Psoas muscle (tissue), 8 donors: ENCODE results near the gene GDF11. TPM values are rescaled to one million over a fixed set of nuclear protein-coding genes. Genes with fewer than 3 reads are reported as not detected.
A peak's percentile ranks its signal among the peaks of the same experiment; 100 is the strongest.

Experiments used
- ATAC-seq, 4 donors: fragments of 200-7000 bp; cut with Tn5 transposase; one replicate each; pipeline ENCODE4 v1.9.1; 2020; ENCODE audit warnings: moderate library complexity in 3 of 4, mild to moderate bottlenecking in 2 of 4
- DNase-seq, 2 donors: peaks; one replicate each; pipeline ENCODE4 v3.0.0-alpha.2; 2020
- H3K27ac ChIP-seq: fragments of 200-600 bp; one replicate; pipeline ENCODE4 v1.8.0; 2022
- H3K27me3 ChIP-seq, 3 donors: fragments of 200-600 bp in 1 of 3; one replicate each; pipeline versions ENCODE4 v1.6.1 to v1.8.0; 2013 to 2022; ENCODE audit warnings: low read length in 2 of 3, mild to moderate bottlenecking in 2 of 3, moderate library complexity in 1 of 3; ENCODE audit not compliant: insufficient read depth in 3 of 3
- H3K36me3 ChIP-seq, 2 donors: fragments of 200-600 bp in 1 of 2; one replicate each; pipeline versions ENCODE4 v1.6.1 to v1.8.0; 2013 to 2022; ENCODE audit warnings: low read depth in 1 of 2, mild to moderate bottlenecking in 1 of 2, moderate library complexity in 1 of 2; ENCODE audit not compliant: insufficient read depth in 1 of 2
- H3K4me1 ChIP-seq: fragments of 200-600 bp; one replicate; pipeline ENCODE4 v1.8.0; 2022
- H3K4me3 ChIP-seq: fragments of 200-600 bp; one replicate; pipeline ENCODE4 v1.8.0; 2022; ENCODE audit warnings: mild to moderate bottlenecking
- H3K9me3 ChIP-seq: fragments of 200-600 bp; one replicate; pipeline ENCODE4 v1.8.0; 2022
- CTCF ChIP-seq: fragments of 200-600 bp; IDR thresholded peaks from one replicate; pipeline ENCODE4 v1.8.0; 2022; ENCODE audit warnings: antibody characterized with exemption
- WGBS, 3 donors: extraction: QIAGEN DNeasy Blood & Tissue Kit; methylation state at CpG; one replicate each; pipeline versions ENCODE4 v1.1.6 to v1.1.7; 2013; 5-methylcytosine and 5-hydroxymethylcytosine counted together
- intact Hi-C, 2 donors: fragments of 100-400 bp; cut with DNase I; formaldehyde crosslinking; loops; one replicate each; pipeline versions ENCODE4 v1.11.0 to v1.14.2; 2022
- polyA plus RNA-seq, 3 donors: library from polyadenylated mRNA; stranded (reverse); fragments of 200-250 nt; gene quantifications; one replicate each; pipeline ENCODE4 v1.2.3, GENCODE V29; 2013
- total RNA-seq, 4 donors: library from RNA; stranded (reverse); fragmentation: NEBNext Ultra II Directional in 2 of 4; extraction: Animal tissue kit (Norgen Biotek cat#: 25700) in 2 of 4; gene quantifications; one replicate each; pipeline versions ENCODE4 v1.2.1 to v1.2.4, GENCODE V29; 2021 to 2023
- donor health status: healthy with polysubstance abuse.
- donor health status: DM: no; HTN: no; CAD: no; lungs with moderate emphysema.
- donor health status: Bipolar disorder and iron deficiency.
- donor health status: healthy.
- donor health status: DM: yes; HTN: yes; CAD: no.
- donor health status: DM: no; HTN: no; CAD: no.
- donor health status: DM: no; HTN: no; CAD: no.
- donor health status: DM: yes; HTN: yes; CAD: no.

Gene GDF11
- total and polyA plus RNA-seq, 7 donors, result 0.34 to 4.8 (median 1.4) TPM

DNA sequence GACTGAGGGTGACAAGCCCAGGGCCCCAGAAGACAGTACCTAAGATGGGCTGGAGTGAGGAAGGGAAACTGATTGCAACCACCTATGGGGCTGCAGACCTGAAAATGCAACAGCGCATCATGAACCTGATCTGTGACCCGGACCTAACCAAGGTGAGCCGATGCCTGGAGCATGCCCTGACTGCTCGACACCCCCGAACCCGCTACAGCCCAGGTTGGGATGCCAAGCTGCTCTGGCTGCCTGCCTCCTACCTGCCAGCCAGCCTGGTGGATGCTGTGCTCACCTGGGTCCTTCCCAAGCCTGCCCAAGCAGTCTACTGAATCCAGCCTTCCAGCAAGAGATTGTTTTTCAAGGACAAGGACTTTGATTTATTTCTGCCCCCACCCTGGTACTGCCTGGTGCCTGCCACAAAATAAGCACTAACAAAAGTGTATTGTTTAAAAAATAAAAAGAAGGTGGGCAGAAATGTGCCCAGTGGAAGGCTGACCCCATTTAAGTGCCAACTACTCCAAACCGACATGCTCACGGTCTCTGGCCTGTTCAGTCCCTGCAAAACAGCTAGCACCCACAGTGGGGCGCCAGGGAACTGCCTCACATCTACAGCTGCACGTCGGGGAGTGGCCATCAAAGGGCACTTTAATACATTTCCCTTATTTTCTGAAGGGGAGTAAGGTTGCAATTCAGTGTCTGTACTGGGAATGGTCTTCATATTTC is 18.5 kb upstream of the GDF11 start:
- Histone ChIP-seq H3K27ac (peak overlapping the region; percentile 92), H3K27me3 (no peaks in the 10 kb centered on the region), H3K4me3 (peak overlapping the region; percentile 29), H3K4me1 (peaks cover 79% of the 10 kb centered on the region), H3K9me3 (no peaks in the 10 kb centered on the region), H3K36me3 (peaks cover 7 to 50% of the 10 kb centered on the region in 2 donors)
- ATAC-seq (no peak), DNase-seq (peak; percentile 75 to 87)
- intact Hi-C loops, result no loop called here
- 36 to 52% (median 38%) methylated on average over 11 of the region's 11 CpGs for WGBS, 3 donors
- TF ChIP-seq CTCF, result peak; percentile 60

DNA sequence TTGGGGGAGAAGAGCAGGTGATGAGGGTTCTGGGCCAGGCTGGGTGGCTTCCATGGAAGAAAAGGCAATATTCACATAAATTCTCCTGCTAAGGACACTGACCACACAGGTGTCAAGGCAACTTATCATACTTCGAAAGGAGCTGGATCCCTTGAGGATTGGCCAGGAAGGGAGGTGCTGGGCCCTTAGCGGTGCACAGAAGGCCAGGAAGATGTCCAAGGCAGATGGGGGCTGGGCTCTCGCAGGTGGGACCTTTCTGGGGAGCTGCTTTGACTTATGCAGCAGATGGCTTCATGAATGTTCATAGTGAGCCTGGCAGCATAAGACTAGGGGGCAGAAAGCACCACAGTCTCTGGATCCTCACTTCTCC is 18.0 kb upstream of the GDF11 start:
- Histone ChIP-seq H3K4me1 (peaks cover 78% of the 10 kb centered on the region), H3K9me3 (no peaks in the 10 kb centered on the region), H3K27me3 (no peaks in the 10 kb centered on the region), H3K27ac (peak overlapping the region; percentile 92), H3K4me3 (peak overlapping the region; percentile 29), H3K36me3 (peaks cover 7 to 50% of the 10 kb centered on the region in 2 donors)
- DNase-seq (peak; percentile 14 to 54), ATAC-seq (no peak)
- WGBS, 3 donors, result 20 to 32% (median 25%) methylated on average over 3 of the region's 3 CpGs
- intact Hi-C loops, result no loop called here
- no peak for TF ChIP-seq CTCF

GRCh38 chr12:55725556-55725955 is 17.4 kb upstream of the GDF11 start:
- H3K4me3 ChIP-seq, result peak overlapping the region; percentile 98
- ATAC-seq (no peak), DNase-seq (peak; percentile 4 to 46)
- peaks cover 7 to 50% of the 10 kb centered on the region in 2 donors for H3K36me3 ChIP-seq
- H3K4me1 ChIP-seq, result peaks cover 79% of the 10 kb centered on the region
- no peaks in the 10 kb centered on the region for H3K9me3 ChIP-seq
- no peak for TF ChIP-seq CTCF
- H3K27ac ChIP-seq, result peak overlapping the region; percentile 92
- H3K27me3 ChIP-seq, result no peaks in the 10 kb centered on the region
- WGBS, 3 donors, result 30 to 51% (median 33%) methylated on average over 3 of the region's 3 CpGs
- intact Hi-C loops, result no loop called here

- intact Hi-C loops, result no loop called here
- no peak for TF ChIP-seq CTCF
- Histone ChIP-seq H3K36me3 (peaks cover 7 to 51% of the 10 kb centered on the region in 2 donors), H3K27me3 (no peaks in the 10 kb centered on the region), H3K4me3 (peak overlapping the region; percentile 98), H3K4me1 (peaks cover 70% of the 10 kb centered on the region), H3K27ac (peak overlapping the region; percentile 94), H3K9me3 (no peaks in the 10 kb centered on the region)
- DNase-seq, result peak; percentile 29 to 59
- 32 to 46% (median 34%) methylated on average over 10 of the region's 10 CpGs for WGBS, 3 donors
- ATAC-seq, result no peak
Observed at GRCh38 chr12:55726971-55727370, 16.0 kb upstream of the GDF11 start.
